ENCODE measurements around the gene CASZ1.

GRCh38 chr1:10773376-10773775 lies 23.1 kb downstream of the CASZ1 start:
- TF ChIP-seq CTCF (IDR thresholded peaks at IDR 0.05), result no peak
- TF ChIP-seq POLR2A (IDR thresholded peaks at IDR 0.05), result no peak
